Spinal cord (tissue), 10 donors: ENCODE results near the gene SPPL2C. TPM values are rescaled to one million over a fixed set of nuclear protein-coding genes. Genes with fewer than 3 reads are reported as not detected.

ENCODE experiments used
- DNase-seq, 6 donors: peaks; one replicate each; pipeline versions ENCODE4 v3.0.0 to v3.0.0-alpha.2; 2013 to 2015; ENCODE audit warnings: low spot score in 6 of 6, low read depth in 4 of 6
- H3K27ac ChIP-seq: one replicate; pipeline ENCODE4 v1.5.1; 2013; ENCODE audit warnings: low read depth, low read length, control low read depth
- H3K27me3 ChIP-seq: one replicate; pipeline ENCODE4 v1.6.1; 2013; ENCODE audit warnings: low read length; ENCODE audit not compliant: control insufficient read depth, insufficient read depth
- H3K36me3 ChIP-seq: one replicate; pipeline ENCODE4 v1.6.1; 2013; ENCODE audit warnings: low read length; ENCODE audit not compliant: control insufficient read depth, insufficient read depth
- H3K4me1 ChIP-seq: one replicate; pipeline ENCODE4 v1.6.1; 2013; ENCODE audit warnings: low read length; ENCODE audit not compliant: control insufficient read depth, insufficient read depth
- H3K4me3 ChIP-seq: one replicate; pipeline ENCODE4 v1.5.1; 2013; ENCODE audit warnings: low read depth, low read length, control low read depth
- H3K9me3 ChIP-seq: one replicate; pipeline ENCODE4 v1.6.1; 2013; ENCODE audit warnings: low read length; ENCODE audit not compliant: control insufficient read depth, insufficient read depth
- WGBS: methylation state at CpG from one replicate; pipeline ENCODE4 v1.1.5; 2013; ENCODE audit warnings: missing lambda C conversion rate; ENCODE audit not compliant: insufficient coverage; 5-methylcytosine and 5-hydroxymethylcytosine counted together
- polyA plus RNA-seq, 2 donors: library from polyadenylated mRNA; unstranded; fragments of 120-200 nt; gene quantifications; one replicate each; pipeline ENCODE4 v1.2.1, GENCODE V29; 2013; ENCODE audit not compliant: insufficient read length in 2 of 2
- total RNA-seq, 2 donors: library from RNA; depleted of rRNA in 1 of 2; stranded (reverse); fragments of 120-200 nt in 1 of 2; fragments of >200 nt in 1 of 2; gene quantifications; one replicate each; pipeline versions ENCODE4 v1.2.3 to v1.2.4, GENCODE V29; 2013 to 2014
- donor health status: healthy.

Gene SPPL2C
- total and polyA plus RNA-seq, 4 donors, result 0.10 to 0.38 (median 0.19) TPM; not detected in 1

DNA sequence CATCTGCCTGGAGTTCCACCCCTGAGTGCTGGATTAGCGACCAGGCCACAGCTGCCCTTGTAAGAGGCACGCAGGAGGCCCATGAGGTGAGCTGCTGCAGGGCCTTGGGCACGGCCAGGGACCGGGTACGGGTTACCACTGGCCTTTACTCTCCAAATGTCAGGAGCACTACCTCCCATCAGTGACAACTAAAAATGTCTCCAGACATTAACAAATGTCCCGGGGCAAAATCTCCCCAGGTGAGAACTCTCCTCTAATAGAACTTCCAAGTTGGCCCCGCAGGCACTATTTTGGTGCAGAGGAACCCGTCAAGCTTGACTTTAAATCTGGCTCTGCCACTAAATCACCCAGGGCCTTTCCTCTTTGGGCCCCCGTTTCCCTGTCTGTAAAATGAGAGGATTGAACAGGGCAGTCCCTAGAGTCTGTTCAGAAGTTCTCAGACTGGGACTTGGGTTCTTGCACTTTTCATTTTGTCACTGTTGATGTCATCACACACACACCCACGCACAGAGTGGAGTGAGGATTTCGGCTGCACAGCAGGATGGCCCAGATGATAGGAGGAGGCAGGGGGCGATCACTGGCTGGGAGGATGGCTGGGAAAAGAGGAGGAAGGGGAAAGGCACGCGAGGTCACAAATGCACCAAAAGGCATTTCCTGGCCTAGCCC lies 25.1 kb downstream of the SPPL2C start:
- Histone ChIP-seq H3K4me3 (no peak overlapping the region), H3K27ac (no peak overlapping the region), H3K4me1 (no peaks in the 10 kb centered on the region), H3K27me3 (no peaks in the 10 kb centered on the region), H3K9me3 (no peaks in the 10 kb centered on the region), H3K36me3 (no peaks in the 10 kb centered on the region)
- 84% methylated on average over 7 of the region's 14 CpGs for WGBS
- DNase-seq, result no peak

DNA sequence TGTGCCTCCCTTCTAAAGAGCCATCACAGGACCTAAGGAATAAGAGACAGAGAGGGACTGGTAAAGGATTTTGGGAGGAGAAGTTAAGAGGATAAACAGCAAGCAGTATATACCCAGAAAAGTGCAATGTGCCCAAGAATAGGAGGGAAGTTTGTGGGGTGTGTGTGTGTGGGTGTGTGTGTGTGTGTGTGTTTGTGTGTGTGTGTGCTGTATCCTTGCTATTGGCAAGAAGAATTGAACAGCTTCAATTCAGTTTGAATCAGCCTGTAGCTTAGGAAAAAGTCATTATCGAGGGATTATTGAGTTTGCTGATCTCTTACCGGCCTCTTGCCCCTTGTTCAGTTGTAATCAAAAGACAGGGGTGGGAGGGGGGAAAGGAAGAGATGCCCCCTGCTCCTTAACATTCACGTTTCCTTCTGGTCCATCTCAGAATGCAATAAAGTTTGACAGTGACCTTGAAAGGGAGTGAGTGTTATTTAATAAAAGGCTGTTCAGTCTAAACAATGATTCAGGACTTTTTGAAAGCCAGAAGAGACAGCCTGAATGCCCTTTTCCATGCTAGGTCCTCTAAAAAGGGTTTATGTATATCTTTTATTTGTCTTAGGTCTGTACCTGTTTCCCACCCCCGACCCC lies 25.8 kb downstream of the SPPL2C start:
- Histone ChIP-seq H3K27ac (no peak overlapping the region), H3K4me3 (no peak overlapping the region), H3K4me1 (no peaks in the 10 kb centered on the region), H3K27me3 (no peaks in the 10 kb centered on the region), H3K9me3 (no peaks in the 10 kb centered on the region), H3K36me3 (no peaks in the 10 kb centered on the region)
- DNase-seq, result no peak
- 50% methylated on average over 1 of the region's 4 CpGs for WGBS

DNA sequence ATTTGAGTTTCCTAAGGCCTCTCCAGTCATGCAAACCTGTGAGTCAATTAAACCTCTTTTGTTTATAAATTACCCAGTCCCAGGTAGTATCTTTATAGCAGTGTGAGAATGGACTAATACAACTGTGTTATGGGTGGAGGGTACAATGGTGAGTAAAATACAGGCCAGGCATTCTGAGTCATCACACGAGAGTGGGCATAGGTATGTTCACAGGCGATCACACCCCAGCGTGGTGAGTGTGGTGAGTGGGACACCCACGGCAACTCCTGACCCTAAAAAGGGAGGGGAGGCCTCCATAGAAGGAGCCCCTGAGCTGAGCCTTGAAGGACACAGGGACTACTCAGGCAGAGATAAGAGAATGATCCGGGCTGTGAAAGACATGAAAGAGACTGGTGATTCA lies 27.0 kb downstream of the SPPL2C start:
- no peaks in the 10 kb centered on the region for H3K4me1 ChIP-seq
- no peaks in the 10 kb centered on the region for H3K9me3 ChIP-seq
- no peaks in the 10 kb centered on the region for H3K36me3 ChIP-seq
- H3K27me3 ChIP-seq, result no peaks in the 10 kb centered on the region
- WGBS, result 65% methylated on average over 5 of the region's 5 CpGs
- H3K4me3 ChIP-seq, result no peak overlapping the region
- H3K27ac ChIP-seq, result no peak overlapping the region
- no peak for DNase-seq

DNA sequence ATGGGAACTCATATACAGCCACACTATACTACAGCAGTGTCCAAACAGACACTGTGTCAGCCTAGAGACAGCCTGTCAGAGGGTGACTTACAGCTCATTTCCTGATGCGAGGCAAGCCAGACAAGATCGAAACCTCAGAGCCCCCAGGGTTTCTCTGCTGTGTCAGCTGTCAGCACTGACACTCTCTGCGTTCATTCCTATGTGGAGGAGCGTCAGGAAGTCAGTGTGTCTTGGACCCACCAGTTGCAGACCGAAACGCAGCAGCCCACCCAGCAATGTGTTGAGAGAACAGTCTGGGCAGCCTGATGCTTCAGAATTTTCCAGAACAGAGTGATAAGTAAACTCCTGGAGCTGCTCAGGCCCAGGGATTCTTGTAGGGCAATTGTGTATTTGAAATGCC lies 29.0 kb downstream of the SPPL2C start:
- H3K4me1 ChIP-seq, result no peaks in the 10 kb centered on the region
- H3K36me3 ChIP-seq, result no peaks in the 10 kb centered on the region
- 30% methylated on average over 6 of the region's 6 CpGs for WGBS
- no peak overlapping the region for H3K4me3 ChIP-seq
- DNase-seq, result peak in 1 of 6 donors; percentile 7
- no peaks in the 10 kb centered on the region for H3K9me3 ChIP-seq
- no peaks in the 10 kb centered on the region for H3K27me3 ChIP-seq
- no peak overlapping the region for H3K27ac ChIP-seq

DNA sequence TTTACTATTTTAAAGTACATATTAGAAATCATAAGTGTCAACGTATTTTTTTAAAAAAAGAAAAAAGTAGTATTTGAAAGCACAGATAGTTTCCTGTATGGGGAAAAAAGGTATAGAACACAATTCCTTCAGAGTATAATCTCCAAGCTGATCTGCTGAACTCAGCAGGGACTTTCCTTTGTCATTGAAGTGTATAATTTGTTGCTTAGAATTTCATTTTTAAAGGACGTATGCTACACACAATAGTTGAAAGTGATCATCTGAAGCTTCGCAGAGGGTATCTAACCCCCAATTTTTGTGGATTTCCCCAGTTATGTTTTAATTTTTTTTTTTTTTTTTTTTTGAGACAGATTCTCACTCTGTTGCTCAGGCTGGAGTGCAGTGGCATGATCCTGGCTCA lies 29.5 kb downstream of the SPPL2C start:
- Histone ChIP-seq H3K4me3 (no peak overlapping the region), H3K27ac (no peak overlapping the region), H3K27me3 (no peaks in the 10 kb centered on the region), H3K36me3 (no peaks in the 10 kb centered on the region), H3K9me3 (no peaks in the 10 kb centered on the region), H3K4me1 (no peaks in the 10 kb centered on the region)
- no CpG with 5 or more reads among the region's 3 CpGs for WGBS
- no peak for DNase-seq

DNA sequence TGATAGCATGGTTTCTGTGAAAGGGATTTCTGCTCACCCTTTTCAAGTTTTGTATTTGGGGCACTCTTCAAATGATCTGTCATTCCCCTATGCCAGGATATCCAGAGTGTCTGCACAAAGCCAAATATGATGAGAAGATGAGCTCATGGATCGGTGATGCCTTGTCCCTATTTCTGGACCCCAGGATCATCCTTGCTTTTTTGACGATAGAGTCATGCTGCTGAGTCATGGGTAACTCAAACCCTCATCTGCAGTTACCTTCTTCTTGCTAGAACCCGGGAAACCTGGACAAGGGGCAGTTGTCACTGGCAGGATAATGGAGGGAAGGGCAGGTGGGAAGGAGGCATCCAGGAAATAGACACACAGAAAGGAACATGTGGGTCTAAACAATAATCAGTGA lies 31.9 kb downstream of the SPPL2C start:
- H3K27me3 ChIP-seq, result no peaks in the 10 kb centered on the region

DNA sequence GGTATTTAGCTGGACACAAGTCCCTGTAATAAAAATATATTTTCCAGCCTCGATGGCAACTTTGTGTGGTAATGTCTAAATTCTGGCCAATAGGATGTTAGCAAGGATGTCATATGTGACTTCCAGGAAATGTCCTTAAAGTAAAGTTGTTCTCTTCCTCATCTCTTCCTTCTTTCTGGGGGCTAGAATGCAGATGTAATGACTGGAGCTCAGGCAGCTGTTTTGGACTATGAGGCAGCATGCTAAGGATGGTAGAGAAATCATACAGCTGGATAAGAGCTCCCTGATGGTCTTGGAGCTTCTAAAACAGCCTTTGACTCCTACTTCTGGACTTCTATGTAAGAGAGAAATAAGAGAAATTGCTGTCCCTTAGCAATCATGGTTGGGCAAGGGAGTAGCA lies 32.8 kb downstream of the SPPL2C start:
- no peaks in the 10 kb centered on the region for H3K4me1 ChIP-seq
- H3K27me3 ChIP-seq, result no peaks in the 10 kb centered on the region
- no peaks in the 10 kb centered on the region for H3K36me3 ChIP-seq
- no peaks in the 10 kb centered on the region for H3K9me3 ChIP-seq
- DNase-seq, result no peak
- no peak overlapping the region for H3K27ac ChIP-seq
- H3K4me3 ChIP-seq, result no peak overlapping the region
- no CpG with 5 or more reads among the region's 1 CpG for whole genome bisulfite sequencing

More for the DNA sequence above, 31.9 kb downstream of the SPPL2C start:
- no peak overlapping the region for H3K4me3 ChIP-seq
- no peaks in the 10 kb centered on the region for H3K36me3 ChIP-seq
- no peaks in the 10 kb centered on the region for H3K4me1 ChIP-seq
- no peak overlapping the region for H3K27ac ChIP-seq
- DNase-seq, result no peak
- 33% methylated on average over 1 of the region's 3 CpGs for WGBS
- no peaks in the 10 kb centered on the region for H3K9me3 ChIP-seq

DNA sequence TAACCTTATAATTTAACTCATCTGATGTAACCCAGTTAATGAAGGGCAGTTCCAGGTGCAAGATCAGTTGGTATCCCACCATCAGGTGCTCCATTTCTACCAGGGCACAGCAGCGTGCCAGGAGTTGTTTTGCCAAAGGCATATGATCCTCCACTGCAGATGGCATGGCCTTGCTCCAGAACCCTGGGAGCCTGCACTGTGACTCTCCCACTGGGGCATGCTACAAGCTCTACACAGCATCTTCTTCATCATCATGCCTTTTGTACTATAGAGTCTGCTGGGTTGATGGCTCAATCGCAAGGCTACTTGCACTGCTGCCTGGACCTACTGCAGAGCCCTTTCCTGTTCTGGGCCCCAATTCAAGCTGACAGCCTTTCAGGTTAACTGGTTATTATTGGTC lies 38.4 kb downstream of the SPPL2C start:
- no peaks in the 10 kb centered on the region for H3K27me3 ChIP-seq
- H3K9me3 ChIP-seq, result no peaks in the 10 kb centered on the region
- no peaks in the 10 kb centered on the region for H3K4me1 ChIP-seq
- no peak for DNase-seq
- 85% methylated on average over 1 of the region's 2 CpGs for WGBS
- H3K36me3 ChIP-seq, result no peaks in the 10 kb centered on the region
- H3K4me3 ChIP-seq, result no peak overlapping the region
- H3K27ac ChIP-seq, result no peak overlapping the region

DNA sequence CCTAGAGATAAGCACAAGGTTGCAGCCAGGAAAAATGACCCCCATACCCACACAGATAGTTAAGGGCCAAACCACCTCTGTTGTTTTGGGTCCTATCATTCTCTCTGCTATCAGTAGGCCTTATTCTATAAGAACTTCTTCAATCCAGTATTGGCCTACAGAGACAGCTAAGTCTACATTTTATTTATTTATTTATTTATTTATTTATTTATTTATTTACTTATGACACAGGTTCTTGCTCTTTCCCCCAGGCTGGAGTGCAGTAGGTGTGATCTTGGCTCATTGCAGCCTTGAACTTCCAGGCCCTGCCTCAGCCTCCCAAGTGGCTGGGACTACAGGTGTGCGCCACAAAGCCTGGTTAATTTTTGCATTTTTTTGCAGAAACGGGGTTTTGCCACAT lies 42.2 kb downstream of the SPPL2C start:
- 86% methylated on average over 2 of the region's 2 CpGs for WGBS
- Histone ChIP-seq H3K27ac (no peak overlapping the region), H3K27me3 (no peaks in the 10 kb centered on the region), H3K9me3 (no peaks in the 10 kb centered on the region), H3K4me3 (no peak overlapping the region), H3K4me1 (no peaks in the 10 kb centered on the region), H3K36me3 (no peaks in the 10 kb centered on the region)
- no peak for DNase-seq

DNA sequence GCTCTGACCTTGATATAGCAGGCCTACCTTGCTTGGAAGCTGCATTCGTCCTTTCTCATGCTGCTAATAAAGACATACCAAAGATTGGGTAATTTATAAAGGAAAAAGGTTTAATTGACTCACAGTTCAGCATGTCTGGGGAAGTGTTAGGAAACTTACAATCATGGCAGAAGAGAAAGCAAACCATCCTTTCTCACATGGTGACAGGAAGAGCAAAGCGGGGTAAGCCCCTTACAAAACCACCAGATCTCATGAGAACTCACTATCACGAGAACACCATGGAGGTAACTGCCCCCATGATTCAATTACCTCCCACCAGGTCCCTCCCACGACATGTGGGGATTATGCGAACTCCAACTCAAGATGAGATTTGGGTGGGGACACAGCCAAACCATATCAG lies 43.7 kb downstream of the SPPL2C start:
- Histone ChIP-seq H3K9me3 (no peaks in the 10 kb centered on the region), H3K36me3 (no peaks in the 10 kb centered on the region), H3K27me3 (no peaks in the 10 kb centered on the region), H3K27ac (no peak overlapping the region), H3K4me1 (no peaks in the 10 kb centered on the region), H3K4me3 (no peak overlapping the region)
- DNase-seq, result no peak
- 20% methylated on average over 2 of the region's 5 CpGs for WGBS
